Sigmoid colon (tissue), 4 donors: ENCODE data around the gene LRIT3.

ENCODE experiments used
- EP300 ChIP-seq, 4 donors: sonication (generic); formaldehyde crosslinking; IDR thresholded peaks; one replicate each; pipeline ENCODE4 v1.6.1; 2017; ENCODE audit warnings: antibody characterized with exemption in 4 of 4
- POLR2A ChIP-seq, 2 donors: fragments of 450-650 bp; IDR thresholded peaks; one replicate each; pipeline ENCODE4 v1.6.1; 2016; ENCODE audit warnings: antibody characterized with exemption in 2 of 2, mild to moderate bottlenecking in 2 of 2, moderate library complexity in 2 of 2
- POLR2AphosphoS5 ChIP-seq, 4 donors: sonication (generic); formaldehyde crosslinking; IDR thresholded peaks; one replicate each; pipeline ENCODE4 v1.6.1; 2017; ENCODE audit warnings: antibody characterized with exemption in 4 of 4
- TF ChIP-seq, protein P1 (sequence below), 4 experiments: fragments of 450-650 bp in 3 of 4; fragments of 200-600 bp in 1 of 4; IDR thresholded peaks; one replicate each; pipeline ENCODE4 v1.5.1; 2016 to 2019; ENCODE audit warnings: antibody characterized with exemption in 4 of 4, mild to moderate bottlenecking in 3 of 4, moderate library complexity in 2 of 4

DNA sequence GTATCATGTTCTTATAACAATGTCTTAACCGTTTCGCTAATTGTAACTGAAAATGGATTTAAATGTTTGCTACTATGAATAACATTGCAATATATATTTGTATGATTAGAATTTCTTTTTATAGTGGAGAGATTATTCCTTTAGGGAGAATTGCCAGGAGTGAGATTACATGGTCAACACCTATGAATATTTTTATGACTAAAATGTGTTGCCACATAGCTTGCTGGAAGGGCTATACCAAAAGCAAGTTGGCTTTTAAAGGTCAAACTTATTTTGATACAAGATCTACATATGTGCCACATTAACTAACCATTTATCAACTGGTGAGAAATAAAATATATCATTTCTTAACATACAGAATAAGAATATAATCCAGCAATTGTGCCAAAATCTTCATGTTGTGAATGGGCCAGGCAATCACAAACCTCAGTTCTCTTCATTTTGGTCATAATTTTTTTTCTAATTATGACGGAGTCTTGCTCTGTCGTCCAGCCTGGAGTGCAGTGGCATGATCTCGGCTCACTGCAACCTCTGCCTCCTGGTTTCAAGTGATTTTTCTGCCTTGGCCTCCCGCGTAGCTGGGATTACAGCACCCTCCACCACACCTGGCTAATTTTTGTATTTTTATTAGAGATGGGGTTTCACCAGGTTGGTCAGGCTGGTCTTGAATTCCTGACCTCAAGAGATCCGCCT is 54.8 kb downstream of the LRIT3 start:
- TF ChIP-seq, protein P1, sequence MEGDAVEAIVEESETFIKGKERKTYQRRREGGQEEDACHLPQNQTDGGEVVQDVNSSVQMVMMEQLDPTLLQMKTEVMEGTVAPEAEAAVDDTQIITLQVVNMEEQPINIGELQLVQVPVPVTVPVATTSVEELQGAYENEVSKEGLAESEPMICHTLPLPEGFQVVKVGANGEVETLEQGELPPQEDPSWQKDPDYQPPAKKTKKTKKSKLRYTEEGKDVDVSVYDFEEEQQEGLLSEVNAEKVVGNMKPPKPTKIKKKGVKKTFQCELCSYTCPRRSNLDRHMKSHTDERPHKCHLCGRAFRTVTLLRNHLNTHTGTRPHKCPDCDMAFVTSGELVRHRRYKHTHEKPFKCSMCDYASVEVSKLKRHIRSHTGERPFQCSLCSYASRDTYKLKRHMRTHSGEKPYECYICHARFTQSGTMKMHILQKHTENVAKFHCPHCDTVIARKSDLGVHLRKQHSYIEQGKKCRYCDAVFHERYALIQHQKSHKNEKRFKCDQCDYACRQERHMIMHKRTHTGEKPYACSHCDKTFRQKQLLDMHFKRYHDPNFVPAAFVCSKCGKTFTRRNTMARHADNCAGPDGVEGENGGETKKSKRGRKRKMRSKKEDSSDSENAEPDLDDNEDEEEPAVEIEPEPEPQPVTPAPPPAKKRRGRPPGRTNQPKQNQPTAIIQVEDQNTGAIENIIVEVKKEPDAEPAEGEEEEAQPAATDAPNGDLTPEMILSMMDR (IDR thresholded peaks at IDR 0.05): no peak
- TF ChIP-seq POLR2A (IDR thresholded peaks at IDR 0.05) (no peak), POLR2AphosphoS5 (IDR thresholded peaks at IDR 0.05) (no peak), EP300 (IDR thresholded peaks at IDR 0.05) (no peak)
